SJSA1 (cell line): ENCODE measurements around the gene LRRC37B. TPM values are rescaled to one million over a fixed set of nuclear protein-coding genes. Genes with fewer than 3 reads are reported as not detected.
"Not testable (repeated sequence)": the region's sequence is repeated elsewhere in the genome, so short reads cannot be mapped to it uniquely, and the experiment has no call there.

Source experiments
- DNase-seq, 2 experiments: peaks; one replicate each; pipeline ENCODE4 v3.0.0-alpha.2; 2015 to 2020; ENCODE audit warnings: low spot score in 2 of 2, low read depth in 1 of 2
- H3K27ac ChIP-seq: fragments of 250-450 bp; sonication (Bioruptor Pico); 2 replicates; pipeline ENCODE4 v1.5.1; 2020; ENCODE audit warnings: mild to moderate bottlenecking, moderate library complexity
- H3K27me3 ChIP-seq: fragments of 250-450 bp; sonication (Bioruptor Pico); replicated peaks from 2 replicates; pipeline ENCODE4 v1.5.1; 2020; ENCODE audit warnings: mild to moderate bottlenecking, moderate library complexity
- H3K36me3 ChIP-seq: fragments of 250-450 bp; sonication (Bioruptor Pico); 2 replicates; pipeline ENCODE4 v1.5.1; 2020; ENCODE audit warnings: mild to moderate bottlenecking
- H3K4me1 ChIP-seq: fragments of 250-450 bp; sonication (Bioruptor Pico); replicated peaks from 2 replicates; pipeline ENCODE4 v1.6.1; 2021; ENCODE audit warnings: mild to moderate bottlenecking
- H3K4me3 ChIP-seq: fragments of 250-450 bp; sonication (Bioruptor Pico); 2 replicates; pipeline ENCODE4 v1.5.1; 2020; ENCODE audit warnings: mild to moderate bottlenecking
- H3K9me3 ChIP-seq: fragments of 250-450 bp; sonication (Bioruptor Pico); replicated peaks from 2 replicates; pipeline ENCODE4 v1.5.1; 2020; ENCODE audit warnings: mild to moderate bottlenecking
- total RNA-seq: library from RNA; depleted of rRNA; stranded (reverse); fragments of >200 nt; shearing (Covaris generic); gene quantifications from 2 replicates; pipeline ENCODE4 v1.2.3, GENCODE V29; 2014

Gene LRRC37B
- total RNA-seq, 1 experiment from 2014 or later: 5.6 TPM

- Histone ChIP-seq H3K27ac (no peak overlapping the region), H3K27me3 (no peaks in the 10 kb centered on the region), H3K9me3 (no peaks in the 10 kb centered on the region), H3K4me1 (peaks cover 5% of the 10 kb centered on the region; the same call in 1 of the 2 replicates), H3K4me3 (no peak overlapping the region), H3K36me3 (peaks cover 5% of the 10 kb centered on the region; the same call in 1 of the 2 replicates)
- DNase-seq: no peak
Measured at GRCh38 chr17:32019228-32019627, 12.0 kb downstream of the LRRC37B start.

- no peaks in the 10 kb centered on the region for H3K9me3 ChIP-seq
- H3K36me3 ChIP-seq: peaks cover 5% of the 10 kb centered on the region; the same call in 1 of the 2 replicates
- no peaks in the 10 kb centered on the region for H3K4me1 ChIP-seq
- no peak overlapping the region for H3K27ac ChIP-seq
- DNase-seq: no peak
- H3K27me3 ChIP-seq: no peaks in the 10 kb centered on the region
- no peak overlapping the region for H3K4me3 ChIP-seq
Measured at GRCh38 chr17:32020943-32021614, 13.9 kb downstream of the LRRC37B start.

DNA sequence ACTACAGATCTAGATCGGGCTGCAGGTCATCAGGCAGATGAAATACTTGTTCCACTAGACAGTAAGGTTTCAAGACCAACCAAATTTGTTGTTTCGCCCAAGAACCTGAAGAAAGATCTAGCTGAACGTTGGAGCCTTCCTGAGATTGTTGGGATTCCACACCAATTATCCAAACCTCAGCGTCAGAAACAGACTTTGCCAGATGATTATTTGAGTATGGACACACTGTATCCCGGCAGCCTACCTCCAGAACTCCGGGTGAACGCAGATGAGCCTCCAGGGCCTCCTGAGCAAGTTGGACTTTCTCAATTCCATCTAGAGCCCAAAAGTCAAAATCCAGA, 14.4 kb downstream of the LRRC37B start:
- Histone ChIP-seq H3K27me3 (no peaks in the 10 kb centered on the region), H3K4me3 (no peak overlapping the region), H3K9me3 (no peaks in the 10 kb centered on the region), H3K36me3 (peaks cover 5% of the 10 kb centered on the region; the same call in 1 of the 2 replicates), H3K27ac (no peak overlapping the region), H3K4me1 (no peaks in the 10 kb centered on the region)
- DNase-seq: no peak

- H3K36me3 ChIP-seq, H3K27ac ChIP-seq, H3K4me1 ChIP-seq, H3K27me3 ChIP-seq, H3K9me3 ChIP-seq, H3K4me3 ChIP-seq, DNase-seq: not testable (repeated sequence)
Measured at GRCh38 chr17:32022554-32022953, 15.4 kb downstream of the LRRC37B start.

GRCh38 chr17:32027271-32027670, 20.1 kb downstream of the LRRC37B start:
- not testable (repeated sequence) for H3K4me3 ChIP-seq, H3K9me3 ChIP-seq, H3K27ac ChIP-seq, DNase-seq, H3K36me3 ChIP-seq, H3K4me1 ChIP-seq, H3K27me3 ChIP-seq

- Histone ChIP-seq H3K4me3 (no peak overlapping the region), H3K9me3 (no peaks in the 10 kb centered on the region), H3K27me3 (no peaks in the 10 kb centered on the region), H3K36me3 (no peaks in the 10 kb centered on the region), H3K27ac (no peak overlapping the region), H3K4me1 (no peaks in the 10 kb centered on the region)
- no peak for DNase-seq
Measured at GRCh38 chr17:32033223-32033622, 26.0 kb downstream of the LRRC37B start.

GRCh38 chr17:32033812-32034211, 26.6 kb downstream of the LRRC37B start:
- not testable (repeated sequence) for H3K27me3 ChIP-seq, H3K36me3 ChIP-seq, DNase-seq, H3K4me3 ChIP-seq, H3K9me3 ChIP-seq, H3K27ac ChIP-seq, H3K4me1 ChIP-seq

DNA sequence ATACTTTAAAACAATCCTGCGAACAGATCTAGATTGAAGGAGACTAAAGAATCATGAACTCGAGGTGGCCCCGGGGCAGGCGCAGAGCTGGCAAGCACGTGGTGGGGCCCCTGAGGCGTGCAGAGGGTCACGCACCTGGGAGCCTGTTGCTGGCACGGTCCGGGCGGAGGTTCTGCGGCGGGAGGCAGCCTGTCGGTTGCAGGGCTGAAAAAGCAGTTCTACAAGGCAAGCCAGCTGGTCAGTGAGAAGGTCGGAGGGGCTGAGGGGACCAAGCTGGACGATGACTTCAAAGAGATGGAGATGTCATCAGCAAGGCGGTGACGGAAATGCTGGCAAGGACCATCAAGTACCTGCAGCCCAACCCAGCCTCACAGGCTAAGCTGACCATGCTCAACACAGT, 33.1 kb downstream of the LRRC37B start:
- not testable (repeated sequence) for H3K9me3 ChIP-seq, H3K27ac ChIP-seq

DNA sequence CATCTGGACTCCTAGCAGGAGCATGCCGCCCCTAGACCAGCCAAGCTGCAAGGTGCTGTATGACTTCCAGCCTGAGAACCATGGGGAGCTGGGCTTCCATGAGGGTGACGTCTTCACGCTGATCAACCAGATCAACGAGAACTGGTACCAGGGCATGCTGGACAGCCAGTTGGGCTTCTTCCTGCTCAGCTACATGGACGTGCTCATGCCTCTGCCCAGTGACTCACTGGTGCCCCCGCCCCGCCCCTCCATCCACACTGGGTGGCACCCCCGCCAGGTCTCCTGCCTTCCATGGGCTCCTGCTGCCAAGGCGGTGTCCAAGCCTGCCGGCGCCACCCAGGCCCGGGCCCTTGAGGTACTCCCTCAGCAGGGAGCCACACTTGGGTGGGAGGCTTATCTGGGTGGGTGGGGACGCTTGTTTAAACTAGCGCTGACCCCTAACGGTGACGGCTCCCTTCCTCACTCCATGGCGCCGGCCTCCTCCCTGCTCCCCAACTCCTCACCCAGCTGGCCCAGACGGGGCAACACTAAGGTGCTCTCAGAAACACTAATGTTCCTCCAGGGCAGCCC, 34.2 kb downstream of the LRRC37B start:
- not testable (repeated sequence) for H3K36me3 ChIP-seq, DNase-seq, H3K27me3 ChIP-seq

More for the DNA sequence above, 33.1 kb downstream of the LRRC37B start:
- not testable (repeated sequence) for H3K27me3 ChIP-seq, H3K4me1 ChIP-seq, DNase-seq, H3K36me3 ChIP-seq, H3K4me3 ChIP-seq

GRCh38 chr17:32042266-32042665, 35.1 kb downstream of the LRRC37B start:
- not testable (repeated sequence) for DNase-seq, H3K9me3 ChIP-seq, H3K36me3 ChIP-seq, H3K27ac ChIP-seq, H3K27me3 ChIP-seq, H3K4me1 ChIP-seq, H3K4me3 ChIP-seq

More for the DNA sequence above, 34.2 kb downstream of the LRRC37B start:
- not testable (repeated sequence) for H3K27ac ChIP-seq, H3K4me3 ChIP-seq, H3K4me1 ChIP-seq, H3K9me3 ChIP-seq

- H3K36me3 ChIP-seq, H3K27ac ChIP-seq, H3K27me3 ChIP-seq, H3K4me1 ChIP-seq, H3K4me3 ChIP-seq, H3K9me3 ChIP-seq, DNase-seq: not testable (repeated sequence)
Measured at GRCh38 chr17:32045611-32046010, 38.4 kb downstream of the LRRC37B start.

DNA sequence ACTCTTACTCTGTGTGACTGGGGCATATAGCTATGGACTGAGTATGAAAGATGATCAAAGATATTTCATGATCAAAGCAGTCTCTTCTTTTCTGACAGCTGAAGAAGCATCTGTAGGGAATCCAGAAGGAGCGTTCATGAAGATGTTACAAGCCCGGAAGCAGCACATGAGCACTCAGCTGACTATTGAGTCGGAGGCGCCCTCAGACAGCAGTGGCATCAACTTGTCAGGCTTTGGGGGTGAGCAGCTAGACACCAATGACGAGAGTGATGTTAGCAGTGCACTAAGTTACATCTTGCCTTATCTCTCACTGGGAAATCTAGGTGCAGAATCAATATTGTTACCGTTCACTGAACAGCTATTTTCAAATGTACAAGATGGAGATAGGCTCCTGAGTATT, 40.5 kb downstream of the LRRC37B start:
- H3K4me3 ChIP-seq, H3K36me3 ChIP-seq, H3K4me1 ChIP-seq, H3K9me3 ChIP-seq, H3K27me3 ChIP-seq, DNase-seq, H3K27ac ChIP-seq: not testable (repeated sequence)

DNA sequence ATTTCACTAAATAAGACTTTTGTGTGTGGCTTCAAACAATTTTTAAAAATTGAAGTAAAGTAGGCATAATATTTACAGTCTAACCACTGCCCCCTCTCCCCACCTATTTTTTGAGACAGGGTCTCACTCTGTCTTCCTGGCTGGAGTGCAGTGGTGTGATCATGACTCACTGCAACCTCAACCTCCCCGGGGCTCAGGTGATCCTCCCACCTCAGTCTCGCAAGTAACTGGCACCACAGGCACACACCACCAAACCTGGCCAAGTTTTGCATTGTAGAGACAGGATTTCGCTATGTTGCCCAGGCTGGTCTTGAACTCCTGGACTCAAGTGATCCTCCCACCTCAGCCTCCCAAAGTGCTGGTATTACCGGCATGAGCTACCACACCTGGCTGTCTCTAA, 47.8 kb downstream of the LRRC37B start:
- not testable (repeated sequence) for H3K9me3 ChIP-seq, H3K27ac ChIP-seq, DNase-seq, H3K27me3 ChIP-seq, H3K4me3 ChIP-seq, H3K4me1 ChIP-seq, H3K36me3 ChIP-seq

- H3K27me3 ChIP-seq, H3K27ac ChIP-seq, H3K4me3 ChIP-seq, H3K36me3 ChIP-seq, DNase-seq, H3K4me1 ChIP-seq, H3K9me3 ChIP-seq: not testable (repeated sequence)
Measured at GRCh38 chr17:32055425-32055824, 48.2 kb downstream of the LRRC37B start.

DNA sequence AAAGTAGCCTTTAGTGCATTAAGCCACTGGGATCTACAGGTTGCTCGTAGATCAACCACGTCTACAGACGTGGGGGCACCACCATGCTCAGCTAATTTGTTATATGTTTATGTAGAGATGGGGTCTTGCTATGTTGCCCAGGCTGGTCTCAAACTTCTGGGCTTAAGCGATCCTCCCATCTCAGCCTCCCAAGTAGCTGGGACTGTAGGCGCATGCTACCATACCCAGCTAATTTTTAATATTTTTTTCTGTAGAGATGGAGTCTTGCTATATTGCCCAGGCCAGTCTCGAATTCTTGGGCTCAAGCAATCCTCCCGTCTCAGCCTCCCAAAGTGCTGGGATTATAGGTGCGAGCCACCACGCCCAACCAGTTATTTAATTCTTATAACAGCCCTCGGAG, 49.3 kb downstream of the LRRC37B start:
- not testable (repeated sequence) for H3K9me3 ChIP-seq, H3K4me3 ChIP-seq, H3K27ac ChIP-seq, DNase-seq, H3K4me1 ChIP-seq, H3K27me3 ChIP-seq, H3K36me3 ChIP-seq
